MG63 (cell line): ENCODE results near the gene TBL1Y. TPM values are rescaled to one million over a fixed set of nuclear protein-coding genes. Genes with fewer than 3 reads are reported as not detected.

ENCODE experiments used
- DNase-seq: peaks from one replicate; pipeline ENCODE4 v3.0.0-alpha.2; 2020
- H3K27me3 ChIP-seq: fragments of 250-450 bp; sonication (Bioruptor Pico); 2 replicates; pipeline ENCODE4 v1.5.1; 2020; ENCODE audit warnings: mild to moderate bottlenecking, moderate library complexity
- H3K36me3 ChIP-seq: fragments of 250-450 bp; sonication (Bioruptor Pico); 2 replicates; pipeline ENCODE4 v1.5.1; 2020; ENCODE audit warnings: mild to moderate bottlenecking, moderate library complexity
- H3K4me3 ChIP-seq: fragments of 250-450 bp; sonication (Bioruptor Pico); 2 replicates; pipeline ENCODE4 v1.5.1; 2020; ENCODE audit warnings: mild to moderate bottlenecking, moderate library complexity
- H3K9me3 ChIP-seq: fragments of 250-450 bp; sonication (Bioruptor Pico); 2 replicates; pipeline ENCODE4 v1.5.1; 2020; ENCODE audit warnings: mild to moderate bottlenecking, moderate library complexity
- total RNA-seq: library from RNA; depleted of rRNA; stranded (reverse); fragments of >200 nt; shearing (Covaris generic); gene quantifications from 2 replicates; pipeline ENCODE4 v1.2.3, GENCODE V29; 2014; ENCODE audit warnings: low replicate concordance; rRNA removed

Gene TBL1Y
- total RNA-seq, 1 experiment from 2014 or later: not detected

GRCh38 chrY:7107179-7107578, 196.7 kb downstream of the TBL1Y start:
- Histone ChIP-seq H3K27me3 (no peaks in the 10 kb centered on the region), H3K4me3 (no peak overlapping the region), H3K9me3 (no peaks in the 10 kb centered on the region), H3K36me3 (no peaks in the 10 kb centered on the region)
- DNase-seq: no peak

- no peaks in the 10 kb centered on the region for H3K27me3 ChIP-seq
- H3K36me3 ChIP-seq: no peaks in the 10 kb centered on the region
- DNase-seq: no peak
- H3K4me3 ChIP-seq: no peak overlapping the region
- no peaks in the 10 kb centered on the region for H3K9me3 ChIP-seq
Measured at GRCh38 chrY:7110086-7110485, 199.6 kb downstream of the TBL1Y start.

- H3K4me3 ChIP-seq: no peak overlapping the region
- DNase-seq: no peak
- H3K27me3 ChIP-seq: no peaks in the 10 kb centered on the region
- no peaks in the 10 kb centered on the region for H3K36me3 ChIP-seq
- no peaks in the 10 kb centered on the region for H3K9me3 ChIP-seq
Measured at GRCh38 chrY:7115871-7116270, 205.4 kb downstream of the TBL1Y start.

- DNase-seq: no peak
- Histone ChIP-seq H3K36me3 (no peaks in the 10 kb centered on the region), H3K9me3 (no peaks in the 10 kb centered on the region), H3K4me3 (no peak overlapping the region), H3K27me3 (no peaks in the 10 kb centered on the region)
Measured at GRCh38 chrY:7122202-7122601, 211.7 kb downstream of the TBL1Y start.

- Histone ChIP-seq H3K27me3 (no peaks in the 10 kb centered on the region), H3K4me3 (no peak overlapping the region), H3K36me3 (no peaks in the 10 kb centered on the region), H3K9me3 (no peaks in the 10 kb centered on the region)
- DNase-seq: no peak
Measured at GRCh38 chrY:7125136-7126056, 214.9 kb downstream of the TBL1Y start.

- no peak overlapping the region for H3K4me3 ChIP-seq
- DNase-seq: no peak
- H3K9me3 ChIP-seq: no peaks in the 10 kb centered on the region
- no peaks in the 10 kb centered on the region for H3K36me3 ChIP-seq
- H3K27me3 ChIP-seq: no peaks in the 10 kb centered on the region
Measured at GRCh38 chrY:7128211-7128610, 217.7 kb downstream of the TBL1Y start.

Other genes starting within 250 kb of the TBL1Y start
- not detected in 2 replicates for gene AMELY, start 1.1 kb downstream of the TBL1Y start, total RNA-seq